ENCODE measurements around the gene SYTL2. TPM values are rescaled to one million over a fixed set of nuclear protein-coding genes. Genes with fewer than 3 reads are reported as not detected.

SYTL2 gene
- total RNA-seq, 2 experiments from 2014 or later = 9.5 to 11.2 TPM

DNA sequence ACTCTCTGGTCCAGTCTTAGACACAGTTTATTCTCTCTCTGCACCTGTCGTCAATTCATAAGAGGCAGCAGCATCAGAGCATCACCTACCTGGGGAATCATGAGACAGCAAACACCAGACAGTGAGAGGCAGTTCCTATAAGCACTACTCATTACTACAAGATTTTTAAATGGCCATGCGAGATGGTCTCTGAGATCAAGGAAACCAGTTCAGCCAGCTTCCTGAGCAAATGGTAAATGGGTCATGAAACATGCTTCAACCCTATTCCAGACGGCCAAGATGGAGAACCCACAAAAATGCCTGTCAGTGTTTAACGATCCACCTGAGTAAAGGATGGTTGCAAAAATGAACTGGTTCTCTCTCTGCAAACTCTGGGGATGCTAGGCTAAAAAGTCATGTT is 52.9 kb downstream of the SYTL2 start:
- intact Hi-C loops (cut with micrococcal nuclease) = loop anchor here (10.0 kb wide), 2 partner anchors 93 to 537 kb away; partner anchors contain the start of gene CREBZF
- DNase-seq (no peak), ATAC-seq (no peak)
- Mint-ChIP-seq H3K27ac (no peak overlapping the region), H3K4me1 (ENCODE audit: low read depth) (peaks cover 75% of the 10 kb centered on the region), H3K9me3 (no peaks in the 10 kb centered on the region), H3K4me3 (no peak overlapping the region), H3K27me3 (no peaks in the 10 kb centered on the region), H3K36me3 (ENCODE audit: low read depth) (peaks cover 4% of the 10 kb centered on the region)
- ChIA-PET CTCF (interaction anchor here (1.1 kb wide), 1 partner anchor 22 kb away, joined by 4 read pairs; no protein-coding TSS in a partner anchor), POLR2A (interaction anchor here (0.9 kb wide), 1 partner anchor 108 kb away, joined by 4 read pairs; no protein-coding TSS in a partner anchor)
- no peak for TF ChIP-seq CTCF (IDR thresholded peaks at IDR 0.05)

DNA sequence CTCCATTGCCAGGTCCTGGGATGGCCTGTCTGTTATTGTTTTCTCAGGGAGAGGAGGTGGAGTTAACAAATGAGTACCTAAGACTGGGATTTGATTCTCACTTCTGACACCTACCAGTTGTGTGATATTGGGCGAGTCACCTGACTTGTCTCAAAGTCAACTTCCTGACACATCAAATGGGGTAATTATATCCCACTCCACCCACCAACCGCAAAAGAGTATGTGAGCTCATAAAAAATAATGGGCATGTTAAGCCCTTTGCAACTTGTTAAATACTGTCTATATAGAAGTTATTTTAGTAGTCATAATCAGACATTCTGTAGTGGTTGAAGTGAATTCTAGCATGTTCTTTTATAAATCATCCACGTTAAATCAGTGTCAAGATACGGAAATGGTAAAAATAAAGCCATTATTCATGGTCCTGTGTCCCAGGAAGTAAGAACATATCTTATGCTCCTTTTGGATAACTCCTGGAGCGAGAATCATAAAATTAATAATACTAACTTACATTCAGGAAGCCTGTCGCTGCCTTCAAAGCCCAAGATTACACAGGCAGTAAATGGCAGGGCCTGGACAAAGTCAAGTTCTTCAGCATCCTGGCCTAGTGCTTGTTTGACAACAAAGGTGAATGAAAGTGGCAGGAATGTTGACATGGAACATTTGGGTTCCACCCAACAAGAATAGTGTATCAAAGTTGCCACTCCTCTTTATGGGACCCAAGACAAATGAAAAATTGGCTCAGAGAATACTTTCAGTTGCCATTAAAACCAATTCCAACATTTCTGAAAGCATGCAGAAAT is 54.3 kb downstream of the SYTL2 start:
- POLR2A ChIA-PET = interaction anchor here (1.3 to 1.6 kb wide), 2 partner anchors 11 to 92 kb away, joined by 4 to 7 read pairs; partner anchors contain the start of gene CREBZF
- Mint-ChIP-seq H3K9me3 (no peaks in the 10 kb centered on the region), H3K27ac (peak overlapping the region; percentile 47), H3K36me3 (ENCODE audit: low read depth) (peaks cover 7% of the 10 kb centered on the region), H3K4me1 (ENCODE audit: low read depth) (peaks cover 81% of the 10 kb centered on the region), H3K4me3 (no peak overlapping the region), H3K27me3 (no peaks in the 10 kb centered on the region)
- CTCF ChIA-PET = interaction anchor here (1.1 kb wide), 1 partner anchor 24 kb away, joined by 4 read pairs; no protein-coding TSS in a partner anchor
- intact Hi-C loops (cut with micrococcal nuclease) = loop anchor here (10.0 kb wide), 2 partner anchors 92 to 538 kb away; partner anchors contain the start of gene CREBZF
- peak; percentile 5 for ATAC-seq
- TF ChIP-seq CTCF (IDR thresholded peaks at IDR 0.05) = no peak
- DNase-seq = peak; percentile 63

- Mint-ChIP-seq H3K27ac (peak overlapping the region; percentile 74), H3K36me3 (ENCODE audit: low read depth) (peaks cover 7% of the 10 kb centered on the region), H3K9me3 (no peaks in the 10 kb centered on the region), H3K4me1 (ENCODE audit: low read depth) (peaks cover 88% of the 10 kb centered on the region), H3K4me3 (no peak overlapping the region), H3K27me3 (no peaks in the 10 kb centered on the region)
- no peak for TF ChIP-seq CTCF (IDR thresholded peaks at IDR 0.05)
- ChIA-PET POLR2A (interaction anchor here (1.6 kb wide), 1 partner anchor 91 kb away, joined by 7 read pairs; the partner anchor contains the start of gene CREBZF), CTCF (interaction anchor here (0.9 kb wide), 1 partner anchor 16 kb away, joined by 3 read pairs; no protein-coding TSS in a partner anchor)
- DNase-seq = no peak
- ATAC-seq = no peak
- intact Hi-C loops (cut with micrococcal nuclease) = loop anchor here (10.0 kb wide), 2 partner anchors 91 to 539 kb away; partner anchors contain the start of gene CREBZF
Observed at GRCh38 chr11:85755701-85756100, 55.2 kb downstream of the SYTL2 start.

DNA sequence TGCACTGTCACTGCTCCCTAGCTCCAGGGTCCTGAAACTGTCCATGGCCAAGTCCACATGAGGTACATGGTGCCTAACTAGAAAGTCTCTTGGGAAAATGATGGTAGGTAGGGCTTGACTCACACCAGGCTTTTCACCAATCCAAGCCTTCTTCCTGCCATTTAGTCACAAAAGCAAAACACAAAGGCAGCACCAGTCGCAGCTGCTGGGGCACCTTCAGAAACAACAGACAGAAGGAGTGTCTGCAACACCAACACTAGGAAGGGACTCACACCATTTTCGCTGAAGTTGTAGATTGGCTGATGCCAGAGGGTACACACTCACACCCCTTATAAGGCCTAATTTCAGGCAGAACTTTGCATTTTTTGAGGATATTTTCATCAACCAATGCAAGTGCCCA is 55.7 kb downstream of the SYTL2 start:
- DNase-seq = peak; percentile 25
- ChIA-PET POLR2A (interaction anchor here (1.6 kb wide), 1 partner anchor 91 kb away, joined by 7 read pairs; the partner anchor contains the start of gene CREBZF), CTCF (interaction anchor here (0.9 kb wide), 1 partner anchor 16 kb away, joined by 3 read pairs; no protein-coding TSS in a partner anchor)
- intact Hi-C loops (cut with micrococcal nuclease) = loop anchor here (10.0 kb wide), 2 partner anchors 90 to 540 kb away; partner anchors contain the start of gene CREBZF
- H3K27me3 Mint-ChIP-seq = no peaks in the 10 kb centered on the region
- ATAC-seq = no peak
- peak overlapping the region; percentile 74 for H3K27ac Mint-ChIP-seq
- H3K4me3 Mint-ChIP-seq = no peak overlapping the region
- peaks cover 90% of the 10 kb centered on the region for H3K4me1 Mint-ChIP-seq (ENCODE audit: low read depth)
- no peaks in the 10 kb centered on the region for H3K9me3 Mint-ChIP-seq
- peaks cover 7% of the 10 kb centered on the region for H3K36me3 Mint-ChIP-seq (ENCODE audit: low read depth)
- no peak for TF ChIP-seq CTCF (IDR thresholded peaks at IDR 0.05)

Measured in activated CD8-positive, alpha-beta T cell treated with anti-CD3 and anti-CD28 coated beads for 36 hours (primary cell).